SK-N-SH (cell line): Measurements from ENCODE around the gene CNTN4.

Source experiments
- CTCF ChIP-seq: fragments of 200-600 bp; sonication (generic); IDR thresholded peaks from 2 replicates; pipeline ENCODE4 v1.6.1; 2017; ENCODE audit warnings: antibody characterized with exemption, mild to moderate bottlenecking, moderate library complexity
- MAX ChIP-seq: IDR thresholded peaks from 2 replicates; pipeline ENCODE4 v1.4.0; 2012; ENCODE audit warnings: low read depth
- PBX3 ChIP-seq: IDR thresholded peaks from 2 replicates; pipeline ENCODE4; 2012
- POLR2AphosphoS5 ChIP-seq: IDR thresholded peaks from 2 replicates; pipeline ENCODE4 v1.6.1; 2012; ENCODE audit warnings: low read depth, low read length
- RAD21 ChIP-seq: IDR thresholded peaks from 2 replicates; pipeline ENCODE4 v1.6.1; 2012; ENCODE audit warnings: mild to moderate bottlenecking, low read length
- RCOR1 ChIP-seq: fragments of 150-350 bp; IDR thresholded peaks from 2 replicates; pipeline ENCODE4 v1.6.1; 2017; ENCODE audit warnings: antibody characterized with exemption, low read length
- REST ChIP-seq: IDR thresholded peaks from 2 replicates; pipeline ENCODE4 v1.6.1; 2012; ENCODE audit warnings: mild to moderate bottlenecking, low read depth, low read length, moderate library complexity
- SIN3A ChIP-seq: IDR thresholded peaks from 2 replicates; pipeline ENCODE4 v1.6.1; 2012; ENCODE audit warnings: low read depth, mild to moderate bottlenecking, low read length, moderate library complexity, borderline replicate concordance
- SMC3 ChIP-seq: IDR thresholded peaks from 2 replicates; pipeline ENCODE4 v1.6.1; 2012; ENCODE audit warnings: low read depth, low read length, improper control_type of control experiment
- TCF12 ChIP-seq: IDR thresholded peaks from 2 replicates; pipeline ENCODE4 v1.4.0; 2012
- TEAD4 ChIP-seq: IDR thresholded peaks from 2 replicates; pipeline ENCODE4 v1.4.0; 2012; ENCODE audit warnings: mild to moderate bottlenecking, borderline replicate concordance; ENCODE audit not compliant: insufficient read depth
- USF2 ChIP-seq: fragments of 150-350 bp; IDR thresholded peaks from 2 replicates; pipeline ENCODE4 v1.6.1; 2017; ENCODE audit warnings: antibody characterized with exemption, low read length, low read depth, borderline replicate concordance
- ZBTB33 ChIP-seq: IDR thresholded peaks from 2 replicates; pipeline ENCODE4 v1.4.0; 2012; ENCODE audit warnings: low read depth, borderline replicate concordance

GRCh38 chr3:2544718-2545117 lies 446.1 kb downstream of the CNTN4 start:
- no peak for TF ChIP-seq POLR2AphosphoS5
- TF ChIP-seq CTCF = no peak
- no peak for TF ChIP-seq SMC3
- TF ChIP-seq PBX3 = no peak
- TF ChIP-seq RCOR1 = no peak
- no peak for TF ChIP-seq MAX
- TF ChIP-seq RAD21 = no peak
- no peak for TF ChIP-seq ZBTB33
- no peak for TF ChIP-seq TCF12
- TF ChIP-seq USF2 = no peak
- TF ChIP-seq SIN3A = no peak
- no peak for TF ChIP-seq REST
- no peak for TF ChIP-seq TEAD4
